OCI-LY7 (cell line): ENCODE results near the gene RBM17. TPM values are rescaled to one million over a fixed set of nuclear protein-coding genes. Genes with fewer than 3 reads are reported as not detected.

Experiments
- BruUV-seq: library from RNA; stranded (reverse); fragments of 400-500 nt; replicated peaks from 2 replicates; lab custom pipeline; 2021; lab: Mats Ljungman, UMichigan
- CTCF ChIA-PET: fragments of 300-600 bp; sonication (Branson Sonifier 250); formaldehyde crosslinking; loops from one replicate; lab custom pipeline; 2022; ENCODE audit warnings: antibody characterized with exemption; ENCODE audit not compliant: unreplicated experiment; lab: Charles Lee
- POLR2A ChIA-PET: fragments of 300-600 bp; sonication (Branson Sonifier 250); formaldehyde crosslinking; loops from one replicate; lab custom pipeline; 2022; ENCODE audit warnings: antibody characterized with exemption; lab: Charles Lee
- DNase-seq: peaks from one replicate; pipeline ENCODE4 v3.0.0-alpha.2; 2015; ENCODE audit warnings: low spot score
- H2AFZ ChIP-seq: fragments of 200-600 bp; sonication (generic), shearing (Covaris generic); 2 replicates; pipeline ENCODE4 v1.6.1; 2014; ENCODE audit warnings: mild to moderate bottlenecking, antibody characterized with exemption, low read length, moderate library complexity
- H3K27ac ChIP-seq: fragments of 200-600 bp; sonication (generic); 2 replicates; pipeline ENCODE4 v1.5.1; 2014; ENCODE audit warnings: mixed run types, low read depth, mild to moderate bottlenecking, moderate library complexity, low read length, inconsistent platforms; ENCODE audit not compliant: poor library complexity, severe bottlenecking
- H3K36me3 ChIP-seq: fragments of 200-600 bp; sonication (generic); 2 replicates; pipeline ENCODE4 v1.6.1; 2014; ENCODE audit warnings: mild to moderate bottlenecking, antibody characterized with exemption, low read length, moderate library complexity, mixed read lengths; ENCODE audit not compliant: insufficient read depth
- H3K4me1 ChIP-seq: fragments of 200-600 bp; sonication (generic); 2 replicates; pipeline ENCODE4 v1.5.1; 2014; ENCODE audit warnings: mild to moderate bottlenecking, low read length; ENCODE audit not compliant: insufficient read depth, poor library complexity, severe bottlenecking
- H3K4me2 ChIP-seq: fragments of 200-600 bp; sonication (generic); 2 replicates; pipeline ENCODE4 v1.6.1; 2014; ENCODE audit warnings: mild to moderate bottlenecking, low read length
- H3K4me3 ChIP-seq: fragments of 200-600 bp; sonication (generic); 2 replicates; pipeline ENCODE4 v1.5.1; 2014; ENCODE audit warnings: mild to moderate bottlenecking, low read depth, low read length; ENCODE audit not compliant: poor library complexity, severe bottlenecking
- H3K79me2 ChIP-seq: fragments of 200-600 bp; sonication (generic); 2 replicates; pipeline ENCODE4 v1.6.1; 2016; ENCODE audit warnings: low read depth, mild to moderate bottlenecking, low read length, moderate library complexity, mixed read lengths; ENCODE audit not compliant: insufficient read depth
- H3K9me2 ChIP-seq: fragments of 200-600 bp; sonication (generic); 2 replicates; pipeline ENCODE4 v1.6.1; 2016; ENCODE audit warnings: mild to moderate bottlenecking, low read length, mixed read lengths; ENCODE audit not compliant: insufficient read depth
- H3K9me3 ChIP-seq: fragments of 200-600 bp; sonication (generic); 2 replicates; pipeline ENCODE4 v1.6.1; 2014; ENCODE audit warnings: mild to moderate bottlenecking, mixed run types, low read length, mixed read lengths
- H4K20me1 ChIP-seq: fragments of 200-600 bp; sonication (generic); 2 replicates; pipeline ENCODE4 v1.6.1; 2014; ENCODE audit warnings: mild to moderate bottlenecking, antibody characterized with exemption, low read length, moderate library complexity, mixed read lengths; ENCODE audit not compliant: insufficient read depth
- EZH2phosphoT487 ChIP-seq: fragments of 200-600 bp; sonication (generic); IDR thresholded peaks from 2 replicates; pipeline ENCODE4 v1.6.1; 2018; ENCODE audit warnings: low read depth, borderline replicate concordance, mild to moderate bottlenecking, mixed run types, antibody characterized with exemption, low read length, moderate library complexity, mixed read lengths
- intact Hi-C: fragments of 100-400 bp; cut with micrococcal nuclease; formaldehyde crosslinking; loops from one replicate; pipeline ENCODE4 v1.10.0; 2022; ENCODE audit not compliant: unreplicated experiment
- total RNA-seq, 2 experiments: library from RNA; depleted of rRNA in 1 of 2; stranded (reverse); fragments of >200 nt in 1 of 2; shearing (Covaris generic) in 1 of 2; gene quantifications; 2 replicates each; pipeline ENCODE4 v1.2.3, GENCODE V29; 2014 to 2022
- TF ChIP-seq, protein P1 (sequence below): fragments of 200-600 bp; sonication (generic); conservative IDR thresholded peaks from 2 replicates; pipeline ENCODE4 v1.5.1; 2014; ENCODE audit warnings: mild to moderate bottlenecking, antibody characterized with exemption, low read length, moderate library complexity, mixed read lengths

Gene RBM17
- total RNA-seq, 2 experiments from 2014 or later = 103 to 248 TPM

DNA sequence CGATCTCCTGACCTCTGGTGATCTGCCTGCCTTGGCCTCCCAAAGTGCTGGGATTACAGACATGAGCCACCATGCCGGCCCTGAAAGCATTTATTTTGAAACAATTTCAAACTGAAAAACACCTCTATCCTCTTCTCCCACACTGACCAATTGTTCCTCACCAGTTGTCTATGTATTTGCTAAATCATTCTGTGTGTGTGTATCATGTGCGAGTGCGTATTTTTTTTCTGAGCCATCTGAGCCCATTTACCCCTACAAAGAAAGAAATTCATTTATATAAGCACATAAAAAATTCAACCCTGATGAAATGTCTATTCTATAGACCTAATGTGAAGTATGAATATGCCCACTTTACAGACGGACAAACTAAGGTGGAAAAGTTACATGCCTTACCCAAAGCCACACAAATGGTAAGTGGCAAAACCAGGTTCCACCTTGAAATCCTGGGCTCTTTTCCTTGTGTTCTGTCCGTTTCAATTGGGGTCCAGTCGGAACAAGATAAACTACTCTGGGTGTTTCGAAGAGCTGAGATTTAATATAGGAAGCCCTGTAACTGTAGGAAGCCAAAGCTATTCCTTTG, 46.8 kb downstream of the RBM17 start:
- H3K9me3 ChIP-seq = no peaks in the 10 kb centered on the region
- TF ChIP-seq EZH2phosphoT487 = no peak
- TF ChIP-seq, protein P1, sequence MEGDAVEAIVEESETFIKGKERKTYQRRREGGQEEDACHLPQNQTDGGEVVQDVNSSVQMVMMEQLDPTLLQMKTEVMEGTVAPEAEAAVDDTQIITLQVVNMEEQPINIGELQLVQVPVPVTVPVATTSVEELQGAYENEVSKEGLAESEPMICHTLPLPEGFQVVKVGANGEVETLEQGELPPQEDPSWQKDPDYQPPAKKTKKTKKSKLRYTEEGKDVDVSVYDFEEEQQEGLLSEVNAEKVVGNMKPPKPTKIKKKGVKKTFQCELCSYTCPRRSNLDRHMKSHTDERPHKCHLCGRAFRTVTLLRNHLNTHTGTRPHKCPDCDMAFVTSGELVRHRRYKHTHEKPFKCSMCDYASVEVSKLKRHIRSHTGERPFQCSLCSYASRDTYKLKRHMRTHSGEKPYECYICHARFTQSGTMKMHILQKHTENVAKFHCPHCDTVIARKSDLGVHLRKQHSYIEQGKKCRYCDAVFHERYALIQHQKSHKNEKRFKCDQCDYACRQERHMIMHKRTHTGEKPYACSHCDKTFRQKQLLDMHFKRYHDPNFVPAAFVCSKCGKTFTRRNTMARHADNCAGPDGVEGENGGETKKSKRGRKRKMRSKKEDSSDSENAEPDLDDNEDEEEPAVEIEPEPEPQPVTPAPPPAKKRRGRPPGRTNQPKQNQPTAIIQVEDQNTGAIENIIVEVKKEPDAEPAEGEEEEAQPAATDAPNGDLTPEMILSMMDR = no peak
- H3K79me2 ChIP-seq = no peaks in the 10 kb centered on the region
- H3K9me2 ChIP-seq = no peaks in the 10 kb centered on the region
- no peak for DNase-seq
- H2AFZ ChIP-seq = no peak overlapping the region; the same call in 1 of the 2 replicates
- no TSS peak for BruUV-seq
- no peaks in the 10 kb centered on the region for H4K20me1 ChIP-seq
- H3K4me3 ChIP-seq = no peak overlapping the region
- ChIA-PET POLR2A (interaction anchor here (0.6 to 1.9 kb wide), 6 partner anchors 9 to 280 kb away, joined by 3 to 7 read pairs (median 4); no protein-coding TSS in a partner anchor), CTCF (interaction anchor here (1.7 kb wide), 1 partner anchor 9 kb away, joined by 4 read pairs; no protein-coding TSS in a partner anchor)
- H3K36me3 ChIP-seq = no peaks in the 10 kb centered on the region
- no peak overlapping the region for H3K4me2 ChIP-seq
- H3K27ac ChIP-seq = no peak overlapping the region
- intact Hi-C loops = no loop called here
- peaks cover 15% of the 10 kb centered on the region for H3K4me1 ChIP-seq

DNA sequence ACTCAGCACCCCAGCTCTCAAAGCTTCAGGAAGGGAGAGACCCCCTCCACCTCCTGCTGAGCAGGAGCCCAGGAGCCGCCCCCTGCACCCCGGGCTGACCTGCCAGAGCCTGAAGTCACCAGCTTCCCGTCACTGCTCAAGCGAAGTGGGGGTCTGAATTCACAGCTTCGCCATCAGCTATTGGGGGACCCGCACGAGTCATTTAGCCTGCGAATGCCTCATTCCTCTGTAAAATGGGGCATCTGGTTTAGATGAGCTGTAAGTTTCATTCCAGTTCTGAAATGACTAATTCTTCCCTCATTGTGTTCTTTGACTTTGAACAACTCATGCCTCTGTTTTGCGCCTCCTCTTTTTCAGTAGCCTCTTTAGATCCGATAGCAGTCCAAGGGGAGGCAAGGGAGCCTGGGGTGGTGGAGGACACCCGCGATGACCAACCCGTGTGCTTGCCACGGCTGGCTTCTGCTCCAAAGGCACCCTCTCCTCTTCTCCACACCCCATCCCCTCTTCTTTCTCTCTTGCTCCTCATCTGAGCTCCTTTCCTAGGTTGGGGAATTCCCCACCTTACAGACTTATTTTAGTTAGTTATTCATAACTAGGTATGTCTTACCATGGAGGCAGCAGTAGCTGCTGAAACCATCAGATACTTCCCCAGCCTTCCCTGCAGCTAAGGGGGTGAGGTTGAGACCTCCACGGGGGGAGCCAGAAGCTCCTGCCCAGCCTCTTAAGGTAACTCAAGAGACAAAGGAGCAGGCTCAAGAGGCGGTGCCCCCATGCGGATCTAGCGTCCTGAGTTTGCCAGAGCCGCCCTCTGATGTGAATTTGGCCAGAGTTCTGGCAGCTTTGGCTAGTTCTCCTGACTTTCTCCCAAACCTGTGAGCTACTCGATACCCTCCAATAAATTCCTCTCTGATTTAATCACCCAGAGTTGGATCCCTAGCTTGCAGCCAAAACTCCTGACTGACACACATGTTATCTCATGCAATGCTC, 47.7 kb downstream of the RBM17 start:
- no peak for TF ChIP-seq EZH2phosphoT487
- TF ChIP-seq, protein P1 = no peak
- Histone ChIP-seq H2AFZ (no peak overlapping the region), H3K4me3 (no peak overlapping the region), H3K79me2 (no peaks in the 10 kb centered on the region), H3K36me3 (no peaks in the 10 kb centered on the region), H3K4me2 (no peak overlapping the region), H3K9me2 (no peaks in the 10 kb centered on the region), H3K9me3 (no peaks in the 10 kb centered on the region), H4K20me1 (no peaks in the 10 kb centered on the region), H3K27ac (no peak overlapping the region), H3K4me1 (peaks cover 23% of the 10 kb centered on the region)
- DNase-seq = no peak
- intact Hi-C loops = no loop called here
- no TSS peak for BruUV-seq
- ChIA-PET CTCF (interaction anchor here (1.7 kb wide), 1 partner anchor 10 kb away, joined by 4 read pairs; no protein-coding TSS in a partner anchor), POLR2A (interaction anchor here (0.6 to 1.7 kb wide), 5 partner anchors 8 to 209 kb away, joined by 3 to 6 read pairs (median 4); no protein-coding TSS in a partner anchor)
